HG03095 (cell line): ENCODE measurements around the gene ATXN2.
A peak's percentile ranks its signal among the peaks of the same experiment; 100 is the strongest.

ENCODE experiments used
- ATAC-seq: cut with Tn5 transposase; IDR thresholded peaks from one replicate; pipeline ENCODE4 v1.9.1; 2021; ENCODE audit warnings: moderate library complexity; ENCODE audit not compliant: unreplicated experiment

ATXN2 gene

DNA sequence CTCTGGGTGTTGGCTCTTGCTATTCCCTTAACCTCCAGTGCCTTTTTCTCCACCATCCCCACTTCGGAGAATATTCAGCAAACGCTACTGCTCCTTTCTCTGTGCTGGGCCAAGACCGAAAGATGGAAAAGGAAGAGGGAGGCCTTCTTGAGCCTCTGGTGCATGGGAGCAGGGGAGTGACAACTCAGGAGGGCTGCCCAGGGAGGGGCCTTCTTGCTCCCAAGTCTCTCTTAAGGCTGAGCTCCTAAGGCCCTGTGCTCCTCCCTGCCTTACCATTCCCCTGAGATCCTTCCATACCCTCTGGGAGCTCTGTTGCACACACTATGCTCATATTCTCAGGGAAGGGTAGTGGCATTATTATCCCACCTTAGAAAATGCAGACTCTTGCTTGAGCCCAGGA, 158.5 kb downstream of the ATXN2 start:
- no peak for ATAC-seq

DNA sequence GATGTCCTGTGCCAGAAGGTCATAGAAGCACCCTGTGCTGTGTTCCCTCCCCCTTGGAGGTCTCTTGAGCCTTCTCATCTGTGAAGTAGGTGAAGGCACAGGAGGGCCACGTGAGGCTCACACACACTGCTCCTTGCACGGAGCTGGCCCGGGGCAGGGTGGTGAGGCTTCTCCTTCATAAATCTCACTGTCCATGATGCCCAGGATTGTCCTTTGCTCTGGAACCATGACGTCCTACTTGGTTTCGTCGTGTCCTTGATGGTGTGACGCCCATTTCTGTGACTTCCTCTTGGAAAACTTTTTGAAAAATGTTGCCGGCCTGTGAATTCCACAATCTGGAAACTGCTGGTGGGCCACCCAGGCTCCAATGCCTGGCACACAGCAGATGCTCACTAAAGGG, 159.0 kb downstream of the ATXN2 start:
- no peak for ATAC-seq

DNA sequence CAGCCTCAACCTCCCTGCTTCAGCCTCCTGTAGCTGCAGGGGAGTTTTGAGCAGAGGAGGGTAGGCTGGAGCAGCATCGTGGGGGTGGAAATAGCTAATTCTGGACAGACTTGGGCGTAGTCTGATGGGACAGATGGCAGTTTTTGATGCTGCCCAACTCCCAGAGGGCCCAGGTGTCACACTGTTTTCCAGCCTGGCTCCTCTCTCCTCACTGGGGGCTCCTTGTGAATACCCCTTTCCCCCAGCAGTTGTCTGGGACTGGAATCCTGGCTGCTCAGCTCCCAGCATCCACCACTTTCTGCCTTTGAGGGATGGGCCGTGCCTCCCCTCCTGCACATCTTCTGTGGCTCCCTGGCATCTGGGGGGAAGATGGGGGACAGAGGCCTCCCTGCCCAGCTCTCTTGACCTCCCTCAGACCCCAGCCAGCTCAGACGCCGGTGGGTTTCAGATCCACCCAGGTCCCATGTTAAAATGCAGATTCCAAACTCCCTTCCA, 159.4 kb downstream of the ATXN2 start:
- ATAC-seq, result no peak

DNA sequence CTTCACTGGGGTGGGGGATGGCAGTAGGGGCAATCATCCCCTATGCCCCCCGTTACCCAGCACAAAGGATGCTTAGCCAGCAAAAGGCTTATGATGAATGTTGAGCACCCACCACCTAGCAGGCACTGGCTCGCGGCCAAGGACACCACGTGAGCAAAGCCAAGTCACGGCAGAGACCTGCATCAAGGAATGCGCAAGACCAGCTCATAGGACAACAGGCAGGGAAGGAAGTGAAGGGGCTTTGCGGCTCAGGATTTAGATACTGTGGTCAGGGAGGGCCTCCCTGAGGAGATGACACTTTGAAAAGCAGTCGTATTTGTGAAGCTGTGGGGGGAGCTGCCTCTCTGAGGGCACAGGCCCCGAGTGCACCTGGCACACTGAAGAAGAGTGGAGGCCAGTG, 160.6 kb downstream of the ATXN2 start:
- no peak for ATAC-seq

DNA sequence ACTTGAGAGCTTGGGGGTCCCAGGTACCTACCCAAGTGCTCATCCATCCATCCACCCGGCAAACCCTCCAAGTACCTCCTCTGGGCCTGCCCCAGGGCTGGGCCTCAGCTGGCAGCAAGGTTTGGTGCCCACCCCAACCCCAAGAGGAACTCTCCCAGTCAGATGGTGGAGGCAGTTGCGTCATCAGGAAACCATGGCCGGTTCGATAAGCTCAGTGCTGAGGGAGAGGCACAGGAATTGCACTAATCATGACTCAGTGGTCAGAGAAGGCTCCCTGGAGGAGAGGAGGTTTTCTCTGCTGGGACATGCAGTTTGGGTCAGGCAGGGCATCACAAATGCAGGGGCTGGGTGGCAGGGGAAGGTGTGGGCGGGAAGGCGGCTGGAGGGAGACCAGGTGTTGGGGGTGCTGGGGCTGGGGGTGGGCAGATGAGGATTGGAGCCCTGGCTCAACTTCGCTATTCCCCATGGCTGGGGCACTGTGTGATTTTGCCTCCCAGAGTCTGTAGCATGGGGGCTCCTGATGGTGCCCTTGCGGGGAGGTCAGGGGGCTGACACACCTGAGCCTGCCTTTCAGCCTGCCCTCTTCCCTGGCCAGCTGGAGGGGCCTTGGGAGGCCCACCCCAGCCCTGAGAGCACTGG, 161.2 kb downstream of the ATXN2 start:
- ATAC-seq, result no peak

DNA sequence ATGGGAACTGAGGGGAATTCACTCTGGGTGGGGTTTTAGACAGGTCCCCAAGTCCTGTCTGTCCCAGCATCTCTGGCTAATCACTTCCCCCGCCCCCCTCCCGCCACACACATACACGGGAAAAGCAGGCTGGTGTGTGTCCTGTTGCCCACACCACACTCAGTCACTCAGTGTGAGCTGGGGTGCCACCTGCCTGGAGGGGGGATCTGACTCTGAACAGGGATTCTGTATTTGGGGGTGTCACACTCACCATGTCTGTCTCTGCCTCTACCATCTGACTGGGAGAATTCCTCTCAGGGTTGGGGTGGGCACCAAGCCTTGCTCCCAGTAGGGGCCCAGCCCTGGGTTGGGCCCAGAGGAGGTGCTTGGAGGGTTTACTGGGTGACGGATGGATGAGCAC, 162.3 kb downstream of the ATXN2 start:
- no peak for ATAC-seq

DNA sequence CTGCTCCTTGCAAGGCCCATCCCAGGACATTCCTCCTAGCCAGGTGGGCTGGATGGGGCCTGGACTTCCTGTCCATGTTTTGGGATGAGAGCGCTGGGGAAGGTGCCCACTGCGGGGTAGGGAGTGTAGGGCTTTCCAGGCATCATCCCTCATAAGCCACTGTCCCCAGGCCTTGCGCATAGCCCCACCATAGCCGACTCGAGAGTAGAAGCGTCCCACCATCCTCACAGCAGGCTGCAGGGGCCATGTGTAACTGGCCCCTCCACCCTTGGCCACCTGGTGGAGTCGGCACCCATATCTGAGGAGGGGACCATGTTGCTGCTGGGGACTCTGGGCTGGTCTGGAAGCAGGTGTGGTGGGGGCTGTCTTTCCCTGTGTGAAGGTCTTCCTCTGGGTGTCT, 162.8 kb downstream of the ATXN2 start:
- no peak for ATAC-seq

DNA sequence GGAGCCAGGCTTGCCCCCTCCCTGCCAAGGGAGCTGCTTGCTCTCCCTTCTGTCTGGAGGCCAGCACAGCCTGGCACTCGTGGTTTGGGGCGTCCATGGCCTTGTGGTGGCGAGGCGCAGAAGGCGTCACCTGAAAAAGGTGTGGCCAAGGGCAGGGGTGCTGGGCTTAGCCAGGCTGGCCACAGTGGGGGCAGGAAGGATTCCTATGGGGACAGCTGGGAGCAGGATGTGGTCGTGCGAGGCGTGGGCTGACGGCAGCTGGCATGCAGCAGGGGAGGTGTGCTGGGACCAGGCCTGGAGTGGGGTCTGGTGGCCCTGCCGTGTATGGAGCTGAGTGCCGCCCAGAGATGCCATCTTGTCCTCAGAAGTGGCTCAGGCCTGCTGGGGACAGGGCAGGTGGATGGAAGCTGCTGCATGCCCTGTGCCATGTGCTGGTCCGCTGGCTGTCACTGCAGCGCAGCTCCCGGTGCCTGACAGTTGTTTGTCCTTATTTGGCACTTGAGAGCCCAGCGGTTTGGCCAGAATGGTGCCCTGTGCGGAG, 163.4 kb downstream of the ATXN2 start:
- no peak for ATAC-seq

DNA sequence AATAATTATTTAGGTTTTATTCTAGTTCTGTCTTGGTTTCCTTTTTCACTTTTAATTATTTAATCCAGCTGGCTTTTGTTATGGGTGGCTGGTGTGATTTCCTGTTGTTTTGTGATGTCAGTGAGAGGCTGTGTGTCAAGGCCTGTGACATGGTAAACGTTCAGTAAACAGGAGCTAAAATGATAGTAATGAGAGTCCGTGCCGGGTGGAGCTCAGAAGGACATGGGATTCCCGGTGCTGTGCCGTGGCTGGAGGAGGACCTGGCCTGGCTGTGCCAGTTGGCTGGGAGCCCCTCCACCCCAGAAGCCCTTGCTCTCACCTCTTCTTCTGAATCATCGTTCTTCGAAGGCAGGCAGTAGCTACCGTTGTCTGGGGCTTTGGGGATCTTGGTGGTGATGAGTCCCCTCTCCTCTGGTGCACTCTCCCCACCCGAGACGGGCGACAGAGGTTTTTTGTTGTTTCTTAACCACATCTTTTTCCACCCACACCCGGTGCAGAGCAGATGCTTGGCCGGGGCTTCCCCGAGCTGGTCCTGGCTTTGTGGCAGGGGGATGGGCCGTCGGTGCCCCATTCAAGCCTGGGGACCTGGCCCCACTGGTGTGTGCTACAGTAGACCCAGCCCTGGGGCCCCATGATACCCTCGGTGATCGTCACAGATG, 164.3 kb downstream of the ATXN2 start:
- peak; percentile 50 for ATAC-seq

DNA sequence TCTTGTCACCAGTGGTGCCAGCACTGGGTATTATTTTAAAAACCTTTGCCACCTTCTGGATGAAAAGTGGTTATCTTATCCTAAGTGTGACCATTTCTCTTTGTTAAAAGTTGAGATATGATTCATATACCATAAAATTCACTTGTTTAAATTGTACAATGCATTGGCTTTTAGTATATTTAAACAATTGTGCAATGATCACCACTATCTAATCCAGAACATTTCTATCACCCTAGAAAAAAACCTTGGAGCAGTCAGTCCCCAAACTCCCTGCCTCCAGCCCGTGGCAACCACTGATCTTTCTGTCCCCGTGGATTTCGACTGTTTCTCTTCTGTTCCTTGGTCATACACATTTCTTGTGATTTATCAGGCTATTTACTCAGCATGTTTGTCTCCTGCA, 165.1 kb downstream of the ATXN2 start:
- no peak for ATAC-seq

DNA sequence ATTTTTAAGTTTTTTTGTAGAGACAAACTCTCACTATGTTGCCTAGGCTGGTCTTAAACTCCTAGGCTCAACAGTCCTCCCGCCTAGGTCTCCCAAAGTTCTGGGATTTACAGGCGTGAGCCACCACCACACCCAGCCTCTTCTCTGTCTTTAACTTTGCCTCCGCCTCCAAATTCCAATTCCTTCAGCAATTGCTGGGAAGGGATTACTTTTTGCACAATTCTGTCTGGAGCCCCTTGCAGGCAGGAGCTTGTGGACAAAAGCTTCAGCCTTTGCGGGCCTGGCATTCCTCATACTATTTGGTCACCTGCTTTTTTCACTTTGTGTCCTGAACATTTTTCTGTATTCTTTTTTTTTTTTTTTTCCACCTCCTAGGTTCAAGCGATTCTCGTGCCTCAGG, 167.3 kb downstream of the ATXN2 start:
- no peak for ATAC-seq

DNA sequence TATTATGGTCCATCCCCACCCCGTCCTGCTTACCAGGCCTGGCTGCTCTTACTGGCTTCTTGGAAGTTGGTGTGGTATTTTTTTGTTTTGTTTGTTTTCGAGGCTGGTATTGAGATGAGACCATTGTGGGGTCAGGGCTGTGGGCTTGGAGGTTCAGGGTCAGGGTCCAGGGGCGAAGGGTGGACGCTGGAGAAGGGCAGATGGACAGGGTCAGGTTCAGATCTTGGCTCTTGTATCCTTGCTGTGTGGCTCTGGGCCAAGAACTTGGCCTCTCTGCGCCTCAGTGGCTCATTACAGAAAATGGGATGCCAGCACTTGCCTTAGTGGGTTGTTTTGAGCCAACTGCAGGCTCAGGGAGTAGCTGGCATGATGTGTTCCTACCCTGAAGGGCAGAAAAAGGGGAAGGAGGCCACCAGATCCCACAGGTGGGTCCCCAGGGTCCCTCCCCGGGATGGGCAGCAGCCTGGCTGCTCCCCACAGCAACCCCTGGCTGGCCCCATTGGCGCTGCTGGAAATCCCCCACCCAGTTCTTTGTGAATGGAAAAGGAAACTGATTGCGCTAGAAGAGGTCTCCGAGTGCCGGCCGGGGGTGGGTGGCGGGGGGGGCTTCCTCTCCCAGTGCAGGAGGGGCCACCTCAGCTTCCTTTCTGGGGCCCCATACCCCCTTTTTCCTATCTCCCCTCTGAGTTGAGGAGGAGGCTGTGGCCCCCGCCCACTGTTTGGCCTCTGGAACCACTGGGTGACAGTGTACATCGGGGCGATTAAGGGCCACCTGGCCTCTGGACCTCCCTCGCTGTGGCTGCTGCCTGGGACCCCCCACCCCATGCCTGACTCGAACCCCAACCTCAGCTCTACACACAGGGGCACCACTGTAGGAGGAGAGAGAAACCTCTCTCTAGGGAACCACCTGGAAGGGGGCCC, 168.4 kb downstream of the ATXN2 start:
- ATAC-seq, result no peak

DNA sequence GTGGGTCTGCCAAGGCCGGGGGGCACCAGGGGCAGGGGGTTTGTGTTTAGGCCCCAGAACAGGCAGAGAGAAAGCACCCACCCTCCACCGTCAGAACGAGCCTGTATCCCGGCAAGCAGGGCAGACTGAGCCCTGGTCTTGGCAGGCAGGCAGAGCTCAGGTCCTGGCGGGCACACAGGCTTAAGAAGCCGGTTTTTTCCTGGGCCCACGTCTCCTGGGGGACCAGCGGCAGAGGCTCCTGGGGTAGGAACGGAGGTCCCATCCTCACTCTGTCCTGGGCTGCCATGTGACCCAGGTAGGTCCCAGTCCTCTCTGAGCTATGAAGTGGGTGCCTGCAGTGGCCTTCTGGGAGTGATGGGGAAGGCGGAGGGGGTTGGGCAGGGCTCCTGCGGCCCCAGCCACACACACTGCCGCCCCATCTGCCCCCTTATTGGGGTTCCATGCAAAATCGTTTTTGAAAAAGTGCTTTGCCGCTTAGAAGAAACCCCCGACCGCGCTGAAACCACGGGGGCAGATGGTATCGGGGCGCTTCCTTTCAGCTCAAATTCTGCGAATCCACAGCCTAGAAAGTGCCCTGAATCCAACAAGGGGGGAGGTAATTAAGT, 169.2 kb downstream of the ATXN2 start:
- ATAC-seq, result no peak

DNA sequence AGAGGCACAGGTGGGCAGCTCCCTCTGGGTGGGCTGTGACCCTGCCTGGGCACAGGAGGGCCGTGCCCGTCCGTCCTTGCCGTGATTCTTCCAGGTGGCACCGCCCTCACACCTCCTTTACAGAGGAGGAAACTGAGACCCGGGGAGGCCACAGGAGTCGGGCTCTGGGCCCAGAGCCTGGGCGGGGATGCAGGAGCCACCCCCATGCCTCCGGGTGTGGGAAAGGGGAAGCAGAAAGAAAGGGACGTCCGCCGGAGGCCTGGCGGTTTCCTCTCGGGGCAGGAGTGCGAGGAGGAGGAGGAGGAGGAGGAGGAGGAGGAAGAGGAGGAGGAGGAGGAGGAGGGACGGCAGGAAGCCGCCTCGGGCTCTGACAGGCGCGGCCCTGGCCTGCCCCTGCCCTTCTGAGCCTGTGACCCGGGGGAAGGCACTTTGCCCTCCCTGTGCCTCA, 170.4 kb downstream of the ATXN2 start:
- no peak for ATAC-seq

DNA sequence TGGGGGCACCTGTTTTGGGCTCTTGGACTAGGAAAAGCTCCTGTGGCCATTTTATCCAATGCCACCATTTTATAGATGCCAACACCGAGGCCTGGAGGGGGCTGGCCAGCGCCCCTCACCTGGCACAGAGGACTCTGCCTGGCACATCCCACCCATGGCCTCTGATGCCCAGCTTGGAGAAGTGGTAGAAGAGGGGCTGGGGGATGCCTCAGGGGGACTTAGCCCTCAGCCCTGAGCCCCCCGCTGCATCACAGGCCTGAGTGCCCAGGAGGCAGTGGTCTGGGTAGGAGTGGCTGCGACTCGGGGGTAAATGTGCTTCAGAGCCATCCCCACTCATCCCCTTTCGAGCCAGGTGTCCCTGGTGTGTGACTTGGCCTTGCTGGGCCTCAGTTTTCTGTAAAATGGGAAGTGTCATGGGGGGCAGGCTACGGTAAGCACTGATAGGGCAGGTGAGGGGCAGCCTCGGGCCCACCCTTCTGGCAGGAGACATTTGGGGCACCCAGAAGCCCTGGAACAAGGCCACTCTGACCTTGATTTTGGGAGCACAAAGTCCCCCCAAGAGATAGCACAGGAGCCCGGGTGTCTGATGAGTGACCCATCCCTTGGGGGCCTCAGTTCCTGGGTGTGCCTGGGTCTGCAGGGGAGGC, 170.9 kb downstream of the ATXN2 start:
- no peak for ATAC-seq

DNA sequence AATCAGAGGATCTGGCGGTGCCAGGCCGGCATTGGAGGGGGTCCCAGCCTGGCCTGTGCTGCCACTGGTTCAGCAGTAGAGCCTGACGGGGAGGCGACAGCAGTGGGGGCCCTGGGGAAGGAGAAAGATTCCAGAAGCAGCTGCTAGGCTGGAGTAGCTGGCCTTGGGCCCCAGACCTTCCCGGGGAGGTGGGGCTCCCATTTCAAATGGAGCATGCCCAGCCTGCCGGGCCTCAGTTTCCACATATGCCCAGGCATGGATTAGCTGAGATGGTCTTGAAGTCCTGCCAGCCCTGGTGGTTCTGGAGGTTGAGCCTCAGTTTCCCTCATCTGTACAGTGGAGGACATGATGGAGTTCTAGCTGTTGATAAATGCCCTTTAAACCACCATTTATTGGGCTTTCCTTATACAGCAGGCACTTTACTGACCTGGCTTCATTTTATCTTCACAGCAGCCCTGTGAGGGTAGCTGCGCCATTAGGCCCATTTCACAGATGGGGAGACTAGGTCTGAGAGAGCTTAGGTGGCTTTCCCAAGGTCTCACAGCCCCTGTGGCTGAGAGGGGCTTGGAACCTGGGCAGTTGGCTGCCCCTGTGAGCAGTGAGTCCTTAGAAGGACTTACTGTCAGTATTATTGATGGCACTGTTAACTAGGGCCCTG, 171.6 kb downstream of the ATXN2 start:
- ATAC-seq, result no peak

DNA sequence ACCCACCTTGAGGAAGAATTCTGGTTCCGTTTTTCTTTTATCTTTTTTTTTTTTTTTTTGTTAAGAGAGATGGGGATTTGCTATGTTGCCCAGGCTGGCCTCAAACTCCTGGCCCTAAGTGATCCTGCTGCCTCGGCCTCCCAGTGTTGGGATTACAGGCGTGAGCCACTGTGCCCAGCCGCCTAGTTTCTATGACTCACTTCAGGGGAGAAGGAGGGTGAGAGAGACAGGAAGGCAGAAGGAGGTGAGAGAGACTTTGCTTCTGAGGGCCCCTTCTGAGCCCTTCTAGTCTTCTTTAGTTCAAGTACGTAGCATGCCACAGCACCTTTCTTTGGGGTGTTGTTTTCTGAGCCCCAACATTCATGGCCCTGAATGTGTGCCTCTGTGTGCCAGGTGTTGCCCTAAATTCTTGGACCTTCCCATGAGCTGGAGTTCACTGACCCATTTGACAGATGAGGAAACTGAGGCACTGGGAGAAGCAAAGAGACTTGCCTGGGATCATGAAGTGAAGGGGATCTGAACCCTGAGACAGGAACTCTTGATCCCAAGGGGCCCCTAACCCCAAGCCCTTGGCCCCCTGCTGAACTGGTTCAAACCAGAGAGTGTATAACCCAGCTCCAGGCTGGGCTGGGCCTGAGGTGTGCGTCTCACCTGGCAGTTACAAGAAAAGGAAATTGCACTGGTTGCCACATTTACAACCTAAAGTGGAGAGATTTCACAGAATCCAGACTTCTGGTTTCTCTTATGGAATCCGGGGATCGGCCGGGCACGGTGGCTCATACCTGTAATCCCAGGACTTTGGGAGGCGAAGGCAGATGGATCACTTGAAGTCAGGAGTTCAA, 172.6 kb downstream of the ATXN2 start:
- no peak for ATAC-seq

DNA sequence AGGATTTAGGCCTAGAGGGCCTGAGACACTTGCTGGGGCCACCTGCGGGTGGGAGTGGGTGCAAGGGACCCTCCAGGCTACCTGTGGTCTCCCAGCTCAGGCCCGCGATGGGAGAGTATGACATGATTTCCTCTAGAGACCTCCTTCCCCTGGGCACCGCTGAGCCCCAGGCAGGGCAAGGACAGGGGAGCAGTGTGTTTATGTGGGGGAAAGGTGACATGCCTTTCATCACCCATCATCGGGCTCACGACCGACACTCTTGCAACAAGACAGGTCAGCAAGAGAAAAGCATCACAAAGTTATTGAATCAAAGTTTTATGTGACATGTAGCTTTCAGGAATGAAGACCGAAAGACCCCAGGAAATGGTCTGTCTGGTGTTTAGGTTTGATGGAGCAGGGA, 173.5 kb downstream of the ATXN2 start:
- no peak for ATAC-seq

DNA sequence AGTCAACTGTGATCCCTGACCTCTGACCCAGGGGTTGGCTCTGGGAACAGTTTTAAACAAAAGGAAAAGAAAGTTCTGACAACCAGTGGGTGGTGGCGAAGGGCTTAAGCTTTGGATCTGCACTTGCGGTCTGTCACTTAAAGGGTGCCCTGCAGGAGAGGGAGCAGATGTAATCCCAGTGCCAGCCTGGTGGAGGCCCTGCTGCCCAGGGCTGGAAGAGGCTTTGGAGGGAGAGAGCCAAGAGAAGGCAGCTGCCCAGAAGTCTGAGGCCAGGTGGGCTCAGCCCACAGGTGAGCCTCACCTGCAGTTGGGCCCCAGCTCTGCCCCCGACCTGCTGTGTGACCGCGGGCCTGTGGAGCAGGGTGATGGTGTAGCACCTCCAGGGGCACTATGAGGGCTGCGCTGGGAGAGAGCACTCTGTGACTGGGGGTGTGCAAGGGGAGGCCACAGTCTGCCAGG, 174.3 kb downstream of the ATXN2 start:
- ATAC-seq, result no peak
